Gastroesophageal sphincter (tissue), 4 donors: ENCODE measurements around the gene FAM161B. TPM values are rescaled to one million over a fixed set of nuclear protein-coding genes. Genes with fewer than 3 reads are reported as not detected.

Experiments used
- ATAC-seq: fragments of 150-250 bp; one replicate; pipeline ENCODE4 v1.9.1; 2016; ENCODE audit warnings: mild to moderate bottlenecking, moderate library complexity
- H3K27ac ChIP-seq, 4 donors: fragments of 200-600 bp; sonication (generic) in 3 of 4; 1 replicate in 3 of 4; 2 replicates in 1 of 4; pipeline ENCODE4 v1.5.1; 2016 to 2019
- H3K27me3 ChIP-seq: fragments of 200-600 bp; sonication (generic); one replicate; pipeline ENCODE4 v1.5.1; 2019
- H3K36me3 ChIP-seq, 2 donors: fragments of 200-600 bp; sonication (generic); one replicate each; pipeline ENCODE4 v1.5.1; 2019; ENCODE audit warnings: control low read depth in 1 of 2
- H3K4me1 ChIP-seq, 3 donors: fragments of 200-600 bp; sonication (generic); 1 replicate in 2 of 3; 2 replicates in 1 of 3; pipeline ENCODE4 v1.5.1; 2016 to 2019; ENCODE audit warnings: control low read depth in 2 of 3
- H3K4me3 ChIP-seq, 2 donors: fragments of 200-600 bp; sonication (generic); one replicate each; pipeline ENCODE4 v1.5.1; 2019; ENCODE audit warnings: mild to moderate bottlenecking in 1 of 2, moderate library complexity in 1 of 2
- H3K9me3 ChIP-seq, 3 donors: fragments of 200-600 bp; sonication (generic); one replicate each; pipeline ENCODE4 v1.5.1; 2017 to 2019; ENCODE audit warnings: control low read depth in 2 of 3
- CTCF ChIP-seq, 4 experiments: fragments of 200-600 bp in 2 of 4; fragments of 450-650 bp in 2 of 4; sonication (generic) in 1 of 4; IDR thresholded peaks; one replicate each; pipeline ENCODE4 v1.5.1; 2017 to 2019; ENCODE audit warnings: antibody characterized with exemption in 4 of 4, mild to moderate bottlenecking in 2 of 4, moderate library complexity in 2 of 4
- EP300 ChIP-seq: sonication (generic); formaldehyde crosslinking; IDR thresholded peaks from one replicate; pipeline ENCODE4 v1.6.1; 2017; ENCODE audit warnings: antibody characterized with exemption, mild to moderate bottlenecking
- POLR2A ChIP-seq, 2 donors: fragments of 450-650 bp; IDR thresholded peaks; one replicate each; pipeline ENCODE4 v1.6.1; 2017; ENCODE audit warnings: antibody characterized with exemption in 2 of 2, mild to moderate bottlenecking in 2 of 2, moderate library complexity in 1 of 2
- POLR2AphosphoS5 ChIP-seq: sonication (generic); formaldehyde crosslinking; IDR thresholded peaks from one replicate; pipeline ENCODE4 v1.6.1; 2017; ENCODE audit warnings: antibody characterized with exemption
- WGBS, 2 donors: methylation state at CpG; one replicate each; pipeline ENCODE4 v1.1.5; 2018; ENCODE audit warnings: low coverage in 1 of 2; 5-methylcytosine and 5-hydroxymethylcytosine counted together
- total RNA-seq, 4 donors: library from RNA; depleted of rRNA; stranded (reverse); fragments of >200 nt; gene quantifications; one replicate each; pipeline ENCODE4 v1.1.0, GENCODE V29; 2016

The FAM161B gene
- total RNA-seq, 4 donors from 2014 or later: 3.4 to 6.2 (median 4.0) TPM

- peaks cover 0 to 64% of the 10 kb centered on the region in 2 donors for H3K36me3 ChIP-seq
- H3K27me3 ChIP-seq: no peaks in the 10 kb centered on the region
- no peaks in the 10 kb centered on the region for H3K9me3 ChIP-seq
- 56 to 82% methylated on average over 1 to 3 of the region's 4 CpGs for WGBS, 2 donors
- no peaks in the 10 kb centered on the region for H3K4me1 ChIP-seq
- no peak for ATAC-seq
- no peak overlapping the region for H3K27ac ChIP-seq
- no peak overlapping the region for H3K4me3 ChIP-seq
- no peak for TF ChIP-seq EP300
- no peak for TF ChIP-seq CTCF (IDR thresholded peaks at IDR 0.05)
- no peak for TF ChIP-seq POLR2A (IDR thresholded peaks at IDR 0.05)
- no peak for TF ChIP-seq POLR2AphosphoS5
Measured at GRCh38 chr14:73977896-73978295, 28.0 kb upstream of the FAM161B start.

- no peak for TF ChIP-seq POLR2A (IDR thresholded peaks at IDR 0.05)
- TF ChIP-seq POLR2AphosphoS5: no peak
- no peak for TF ChIP-seq CTCF (IDR thresholded peaks at IDR 0.05)
- no peak for TF ChIP-seq EP300
- no peaks in the 10 kb centered on the region for H3K27me3 ChIP-seq
- ATAC-seq: no peak
- H3K36me3 ChIP-seq: peaks cover 0 to 70% of the 10 kb centered on the region in 2 donors
- WGBS, 2 donors: 0 to 86% methylated on average over 1 to 5 of the region's 6 CpGs
- no peak overlapping the region for H3K27ac ChIP-seq
- H3K4me1 ChIP-seq: no peaks in the 10 kb centered on the region
- H3K9me3 ChIP-seq: no peaks in the 10 kb centered on the region
- H3K4me3 ChIP-seq: no peak overlapping the region
Measured at GRCh38 chr14:73976125-73976524, 26.2 kb upstream of the FAM161B start.

- WGBS, 2 donors: 22 to 86% methylated on average over 1 of the region's 2 CpGs
- Histone ChIP-seq H3K36me3 (peaks cover 0 to 90% of the 10 kb centered on the region in 2 donors), H3K9me3 (no peaks in the 10 kb centered on the region), H3K27ac (no peak overlapping the region), H3K27me3 (no peaks in the 10 kb centered on the region), H3K4me3 (no peak overlapping the region), H3K4me1 (no peaks in the 10 kb centered on the region)
- no peak for ATAC-seq
- TF ChIP-seq POLR2AphosphoS5 (no peak), EP300 (no peak), POLR2A (IDR thresholded peaks at IDR 0.05) (no peak), CTCF (IDR thresholded peaks at IDR 0.05) (no peak)
Measured at GRCh38 chr14:73973497-73973896, 23.6 kb upstream of the FAM161B start.

GRCh38 chr14:73968885-73969284, 19.0 kb upstream of the FAM161B start:
- Histone ChIP-seq H3K9me3 (no peaks in the 10 kb centered on the region), H3K27me3 (no peaks in the 10 kb centered on the region), H3K4me3 (no peak overlapping the region), H3K36me3 (peaks cover 0 to 83% of the 10 kb centered on the region in 2 donors), H3K27ac (no peak overlapping the region), H3K4me1 (no peaks in the 10 kb centered on the region)
- ATAC-seq: no peak
- TF ChIP-seq CTCF (IDR thresholded peaks at IDR 0.05) (no peak), POLR2AphosphoS5 (no peak), EP300 (no peak), POLR2A (IDR thresholded peaks at IDR 0.05) (no peak)
- WGBS, 2 donors: 75 to 92% methylated on average over 1 to 2 of the region's 2 CpGs

- Histone ChIP-seq H3K27me3 (no peaks in the 10 kb centered on the region), H3K9me3 (no peaks in the 10 kb centered on the region), H3K27ac (no peak overlapping the region), H3K4me1 (no peaks in the 10 kb centered on the region), H3K36me3 (peaks cover 7 to 86% of the 10 kb centered on the region in 2 donors), H3K4me3 (no peak overlapping the region)
- 57 to 92% methylated on average over 1 to 4 of the region's 4 CpGs for WGBS, 2 donors
- TF ChIP-seq EP300 (no peak), CTCF (IDR thresholded peaks at IDR 0.05) (no peak), POLR2AphosphoS5 (no peak), POLR2A (IDR thresholded peaks at IDR 0.05) (no peak)
- ATAC-seq: no peak
Measured at GRCh38 chr14:73965216-73965615, 15.3 kb upstream of the FAM161B start.
